Neuronal stem cell (in vitro differentiated cells): ENCODE results near the gene DCPS.
"Not testable (repeated sequence)": the region's sequence is repeated elsewhere in the genome, so short reads cannot be mapped to it uniquely, and the experiment has no call there.

Experiments used
- DNase-seq: peaks from one replicate; pipeline ENCODE4 v3.0.0-alpha.2; 2013; ENCODE audit warnings: low spot score
- H2AFZ ChIP-seq: one replicate; pipeline ENCODE4 v1.6.1; 2013; ENCODE audit warnings: mild to moderate bottlenecking, low read length, inconsistent platforms
- H2AK5ac ChIP-seq: 2 replicates; pipeline ENCODE4 v1.6.1; 2013; ENCODE audit warnings: low read depth, mild to moderate bottlenecking, inconsistent platforms, low read length, moderate library complexity, mixed read lengths
- H2BK120ac ChIP-seq: 2 replicates; pipeline ENCODE4 v1.6.1; 2013; ENCODE audit warnings: low read depth, mild to moderate bottlenecking, inconsistent platforms, low read length, moderate library complexity, mixed read lengths
- H2BK12ac ChIP-seq: one replicate; pipeline ENCODE4 v1.6.1; 2013; ENCODE audit warnings: low read length, inconsistent platforms
- H2BK15ac ChIP-seq: 2 replicates; pipeline ENCODE4 v1.6.1; 2013; ENCODE audit warnings: mild to moderate bottlenecking, low read length, inconsistent platforms, mixed read lengths
- H2BK5ac ChIP-seq: one replicate; pipeline ENCODE4 v1.6.1; 2013; ENCODE audit warnings: inconsistent platforms, mild to moderate bottlenecking, low read length, moderate library complexity
- H3K14ac ChIP-seq: one replicate; pipeline ENCODE4 v1.6.1; 2013; ENCODE audit warnings: low read length, inconsistent platforms
- H3K18ac ChIP-seq: 2 replicates; pipeline ENCODE4 v1.6.1; 2013; ENCODE audit warnings: low read length, inconsistent platforms
- H3K23ac ChIP-seq: 2 replicates; pipeline ENCODE4 v1.6.1; 2013; ENCODE audit warnings: low read depth, mild to moderate bottlenecking, mixed read lengths, low read length, inconsistent platforms; ENCODE audit not compliant: poor library complexity
- H3K27ac ChIP-seq: replicated peaks from 3 replicates; pipeline ENCODE4 v1.5.1; 2013; ENCODE audit warnings: low read length, inconsistent platforms
- H3K27me3 ChIP-seq, 3 experiments: 2 replicates each; pipeline ENCODE4 v1.6.1; 2013; ENCODE audit warnings: low read length in 3 of 3, mild to moderate bottlenecking in 2 of 3, inconsistent platforms in 1 of 3, low read depth in 1 of 3, mixed read lengths in 1 of 3, moderate library complexity in 1 of 3; ENCODE audit not compliant: control insufficient read depth in 3 of 3, insufficient read depth in 3 of 3
- H3K36me3 ChIP-seq, 2 donors: replicated peaks in 1 of 2; 2 replicates each; pipeline ENCODE4 v1.6.1; 2013; ENCODE audit warnings: low read length in 2 of 2; ENCODE audit not compliant: control insufficient read depth in 2 of 2, insufficient read depth in 2 of 2
- H3K4ac ChIP-seq: 2 replicates; pipeline ENCODE4 v1.6.1; 2013; ENCODE audit warnings: inconsistent platforms, mild to moderate bottlenecking, low read length, moderate library complexity
- H3K4me1 ChIP-seq, 2 donors: 1 replicate in 1 of 2; 2 replicates in 1 of 2; pipeline ENCODE4 v1.6.1; 2013; ENCODE audit warnings: low read length in 2 of 2, low read depth in 1 of 2; ENCODE audit not compliant: control insufficient read depth in 2 of 2, insufficient read depth in 1 of 2
- H3K4me2 ChIP-seq: one replicate; pipeline ENCODE4 v1.6.1; 2013; ENCODE audit warnings: mild to moderate bottlenecking, low read length, inconsistent platforms; ENCODE audit not compliant: insufficient read depth, poor library complexity, severe bottlenecking
- H3K4me3 ChIP-seq, 2 donors: 2 replicates each; pipeline ENCODE4 v1.5.1; 2013; ENCODE audit warnings: low read length in 2 of 2, mild to moderate bottlenecking in 2 of 2, inconsistent platforms in 1 of 2, moderate library complexity in 1 of 2
- H3K79me1 ChIP-seq: one replicate; pipeline ENCODE4 v1.6.1; 2013; ENCODE audit warnings: low read depth, mild to moderate bottlenecking, inconsistent platforms, low read length, moderate library complexity
- H3K9ac ChIP-seq: one replicate; pipeline ENCODE4 v1.6.1; 2013; ENCODE audit warnings: mild to moderate bottlenecking, low read depth, low read length, inconsistent platforms; ENCODE audit not compliant: poor library complexity
- H3K9me3 ChIP-seq, 2 donors: replicated peaks in 1 of 2; 2 replicates each; pipeline versions ENCODE3 to v1.6.1; 2013; ENCODE audit warnings: low read length in 2 of 2, mild to moderate bottlenecking in 2 of 2, inconsistent platforms in 1 of 2, low read depth in 1 of 2, mixed read lengths in 1 of 2, moderate library complexity in 1 of 2; ENCODE audit not compliant: control insufficient read depth in 2 of 2, insufficient read depth in 1 of 2
- H4K8ac ChIP-seq: one replicate; pipeline ENCODE4 v1.6.1; 2013; ENCODE audit warnings: low read depth, mild to moderate bottlenecking, inconsistent platforms, low read length, moderate library complexity
- H4K91ac ChIP-seq: one replicate; pipeline ENCODE4 v1.6.1; 2013; ENCODE audit warnings: low read length, low read depth, mild to moderate bottlenecking, inconsistent platforms; ENCODE audit not compliant: poor library complexity
- WGBS, 2 donors: extraction: QIAGEN DNeasy Blood & Tissue Kit; methylation state at CpG; one replicate each; pipeline ENCODE4 v1.1.7; 2013; ENCODE audit warnings: missing lambda C conversion rate in 2 of 2, mixed read lengths in 1 of 2; ENCODE audit not compliant: insufficient read length in 2 of 2, insufficient replicate concordance in 1 of 2; ENCODE audit errors: extremely low coverage in 2 of 2; 5-methylcytosine and 5-hydroxymethylcytosine counted together

Gene DCPS

DNA sequence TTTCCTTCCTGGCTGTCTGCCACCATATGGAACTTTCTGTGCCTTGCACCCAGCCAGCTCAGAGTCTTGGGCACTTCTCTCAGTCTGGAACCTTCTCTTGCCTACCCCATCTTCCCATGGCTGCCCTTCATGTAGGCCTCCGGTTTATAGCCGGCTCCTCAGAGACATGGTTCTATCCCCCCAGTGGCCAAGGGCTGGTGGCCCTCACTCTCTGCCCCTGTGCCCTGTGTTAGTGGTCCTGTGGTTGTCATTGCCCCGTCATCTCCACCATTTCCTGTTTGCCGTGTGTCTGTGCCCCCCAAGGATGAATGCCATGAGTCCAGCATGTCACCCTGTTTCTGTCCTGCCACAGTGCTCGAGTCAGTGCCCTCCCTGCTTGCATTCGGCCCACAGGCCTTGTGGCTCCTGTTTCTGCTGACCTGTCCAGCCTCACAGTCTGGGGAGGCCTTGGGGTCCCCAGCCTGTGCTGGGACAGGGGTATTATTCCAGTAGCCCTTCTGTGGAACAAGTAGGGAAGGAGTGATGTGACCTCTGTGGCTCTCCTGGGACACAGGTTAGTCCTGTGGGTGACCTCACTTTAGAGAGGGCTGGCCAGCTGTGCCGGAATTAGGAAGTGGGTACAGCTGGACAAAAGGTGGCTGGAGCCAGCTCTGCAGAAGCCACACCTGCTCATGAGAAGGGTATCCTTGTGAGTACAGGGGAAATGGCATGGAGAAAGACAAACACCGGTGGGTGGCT lies 82.3 kb downstream of the DCPS start:
- H3K9me3 ChIP-seq: no peaks in the 10 kb centered on the region
- peak overlapping the region; percentile 81 for H3K23ac ChIP-seq
- H3K9ac ChIP-seq: no peak overlapping the region
- no peak overlapping the region for H3K4ac ChIP-seq
- peaks cover 7% of the 10 kb centered on the region for H3K79me1 ChIP-seq
- H3K36me3 ChIP-seq: no peaks in the 10 kb centered on the region
- H3K4me3 ChIP-seq: peak overlapping the region in 1 of 2 donors; percentile 38
- H2BK12ac ChIP-seq: no peak overlapping the region
- H4K91ac ChIP-seq: no peak overlapping the region
- WGBS, 2 donors: no CpG with 5 or more reads among the region's 8 CpGs
- H2BK15ac ChIP-seq: peak overlapping the region; percentile 49
- H2AFZ ChIP-seq: no peak overlapping the region
- peak overlapping the region; percentile 76 for H4K8ac ChIP-seq
- no peak overlapping the region for H2BK5ac ChIP-seq
- peak overlapping the region; percentile 0 for H2AK5ac ChIP-seq
- no peak overlapping the region for H3K27ac ChIP-seq
- DNase-seq: no peak
- no peaks in the 10 kb centered on the region for H3K27me3 ChIP-seq
- H3K4me2 ChIP-seq: peak overlapping the region; percentile 11
- peak overlapping the region; percentile 83 for H3K18ac ChIP-seq
- H3K14ac ChIP-seq: peak overlapping the region; percentile 76
- H2BK120ac ChIP-seq: no peak overlapping the region
- peaks cover 0 to 9% of the 10 kb centered on the region in 2 donors for H3K4me1 ChIP-seq

DNA sequence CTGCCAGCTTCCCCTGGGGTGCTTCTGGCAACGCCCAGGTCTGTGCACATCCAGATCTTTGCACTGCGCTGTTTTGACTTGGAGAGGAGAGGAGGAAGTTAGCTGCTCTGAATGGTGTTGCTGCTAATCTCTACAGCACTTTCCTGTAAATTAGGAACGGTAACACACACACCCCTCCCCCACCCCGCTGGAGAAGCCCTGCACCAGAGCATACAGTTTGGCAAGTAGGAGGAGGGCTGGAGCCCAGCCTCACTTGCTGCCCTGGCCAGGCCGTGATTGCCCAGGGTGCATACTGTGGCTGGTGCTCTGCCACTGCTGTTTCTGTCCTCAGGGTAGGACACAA lies 82.8 kb downstream of the DCPS start:
- Histone ChIP-seq H3K18ac (peak overlapping the region; percentile 64), H3K9ac (peak overlapping the region; percentile 21), H3K4me1 (peaks cover 0 to 11% of the 10 kb centered on the region in 2 donors)
- WGBS, 2 donors: no CpG with 5 or more reads among the region's 5 CpGs
- H4K91ac ChIP-seq, H3K79me1 ChIP-seq, H3K36me3 ChIP-seq, H3K4me2 ChIP-seq, H4K8ac ChIP-seq, H3K9me3 ChIP-seq, DNase-seq, H3K4me3 ChIP-seq, H2AK5ac ChIP-seq, H3K27ac ChIP-seq, H2BK15ac ChIP-seq, H2BK120ac ChIP-seq, H2BK5ac ChIP-seq, H2AFZ ChIP-seq, H3K4ac ChIP-seq, H3K27me3 ChIP-seq, H3K23ac ChIP-seq, H2BK12ac ChIP-seq, H3K14ac ChIP-seq: not testable (repeated sequence)

DNA sequence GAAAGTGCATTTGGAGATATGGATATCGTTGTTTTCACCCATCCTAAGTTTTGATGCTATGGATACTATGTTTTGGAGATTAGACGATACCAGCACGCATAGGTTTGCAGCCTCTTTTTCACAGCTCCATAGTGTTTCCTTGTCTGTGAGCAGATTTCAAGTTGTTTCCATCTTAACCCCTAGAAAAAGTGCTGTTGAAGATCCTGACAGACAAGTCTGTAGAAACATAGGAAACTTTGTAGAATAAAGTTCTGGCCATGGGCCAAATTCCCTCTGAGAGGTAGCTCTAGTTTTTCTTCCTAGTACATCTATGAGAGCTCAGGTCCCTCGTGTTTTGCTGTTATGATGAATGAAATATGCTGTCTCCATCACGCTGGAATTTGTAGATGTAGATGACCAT lies 84.0 kb downstream of the DCPS start:
- no peak overlapping the region for H2BK5ac ChIP-seq
- no peak overlapping the region for H3K14ac ChIP-seq
- H2AFZ ChIP-seq: no peak overlapping the region
- H4K91ac ChIP-seq: no peak overlapping the region
- H2BK120ac ChIP-seq: no peak overlapping the region
- H2BK15ac ChIP-seq: no peak overlapping the region
- no CpG with 5 or more reads among the region's 5 CpGs for WGBS, 2 donors
- H3K4me1 ChIP-seq: peaks cover 0 to 11% of the 10 kb centered on the region in 2 donors
- H3K4ac ChIP-seq: no peak overlapping the region
- no peaks in the 10 kb centered on the region for H3K27me3 ChIP-seq
- H3K23ac ChIP-seq: no peak overlapping the region
- H4K8ac ChIP-seq: no peak overlapping the region
- no peak overlapping the region for H3K9ac ChIP-seq
- H2BK12ac ChIP-seq: no peak overlapping the region
- H3K4me3 ChIP-seq: no peak overlapping the region
- H2AK5ac ChIP-seq: no peak overlapping the region
- H3K9me3 ChIP-seq: no peaks in the 10 kb centered on the region
- peaks cover 7% of the 10 kb centered on the region for H3K79me1 ChIP-seq
- H3K27ac ChIP-seq: no peak overlapping the region
- no peaks in the 10 kb centered on the region for H3K36me3 ChIP-seq
- no peak overlapping the region for H3K4me2 ChIP-seq
- no peak for DNase-seq
- no peak overlapping the region for H3K18ac ChIP-seq

DNA sequence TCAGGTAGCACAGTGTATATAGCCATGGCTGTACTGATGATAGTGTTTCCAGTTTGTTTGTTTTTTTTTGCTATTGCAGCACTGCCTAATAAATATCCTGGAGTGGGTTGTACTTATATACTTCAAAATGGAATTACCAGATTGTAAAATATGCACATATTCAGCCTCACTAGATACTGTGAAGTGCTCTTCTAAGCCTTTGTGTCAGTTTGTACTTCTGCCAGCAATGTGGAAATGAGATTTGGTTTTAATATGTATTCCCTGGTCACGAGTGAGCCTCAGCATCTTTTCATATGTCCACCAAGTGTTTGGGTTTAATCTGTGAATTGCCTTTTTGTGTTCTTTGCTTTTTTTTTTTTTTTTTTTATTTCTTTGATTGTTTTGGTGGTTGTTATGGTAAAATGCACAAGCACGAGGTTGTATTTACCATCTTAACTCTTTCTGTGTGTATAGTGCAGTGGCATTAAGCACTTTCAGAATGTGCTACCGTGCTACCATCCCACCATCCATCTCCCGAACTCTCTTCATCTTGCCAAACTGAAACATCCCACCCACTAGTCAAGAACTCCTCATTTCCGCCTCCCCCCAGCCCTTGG lies 86.5 kb downstream of the DCPS start:
- Histone ChIP-seq H2BK12ac (no peak overlapping the region), H3K4me2 (no peak overlapping the region), H3K36me3 (no peaks in the 10 kb centered on the region), H2BK5ac (no peak overlapping the region), H4K91ac (no peak overlapping the region), H2BK15ac (no peak overlapping the region), H3K4me1 (peaks cover 0 to 17% of the 10 kb centered on the region in 2 donors), H2AK5ac (no peak overlapping the region), H3K14ac (no peak overlapping the region), H3K79me1 (peaks cover 8% of the 10 kb centered on the region), H4K8ac (no peak overlapping the region), H3K23ac (no peak overlapping the region), H3K27me3 (no peaks in the 10 kb centered on the region), H3K9ac (no peak overlapping the region), H3K4me3 (no peak overlapping the region), H3K18ac (no peak overlapping the region), H3K9me3 (no peaks in the 10 kb centered on the region), H2AFZ (no peak overlapping the region), H3K27ac (no peak overlapping the region), H2BK120ac (no peak overlapping the region), H3K4ac (no peak overlapping the region)
- no CpG with 5 or more reads among the region's 5 CpGs for WGBS, 2 donors
- DNase-seq: no peak
